Endothelial cell of umbilical vein (primary cell): ENCODE measurements around the gene PRR19. TPM values are rescaled to one million over a fixed set of nuclear protein-coding genes. Genes with fewer than 3 reads are reported as not detected.

Experiments
- BruUV-seq: library from RNA; stranded (reverse); fragments of 400-500 nt; replicated peaks from 2 replicates; lab custom pipeline; 2021; lab: Mats Ljungman, UMichigan
- CTCF ChIA-PET: fragments of 300-600, 350-600 bp; sonication (Branson Sonifier 250); formaldehyde crosslinking; loops from one replicate; lab custom pipeline; 2021; ENCODE audit warnings: antibody characterized with exemption, inconsistent platforms; lab: Charles Lee
- POLR2A ChIA-PET: fragments of 300-600, 350-600 bp; sonication (Branson Sonifier 250); formaldehyde crosslinking; loops from one replicate; lab custom pipeline; 2021; ENCODE audit warnings: antibody characterized with exemption, inconsistent platforms; lab: Charles Lee
- DNase-seq: peaks from one replicate; pipeline ENCODE4 v3.0.0-alpha.2; 2011; ENCODE audit warnings: low read depth, low spot score
- FAIRE-seq: peaks from 2 replicates; lab custom pipeline; 2011; peaks lifted over from hg19 to GRCh38; lab: Jason Lieb, UNC
- H2AFZ ChIP-seq: 2 replicates; pipeline ENCODE4 v1.6.0; 2012; ENCODE audit warnings: low read depth, low read length, control low read depth, inconsistent platforms
- H3K27ac ChIP-seq: 2 replicates; pipeline ENCODE4 v1.5.1; 2011; ENCODE audit warnings: low read depth, mild to moderate bottlenecking, control low read depth, low read length, moderate library complexity; ENCODE audit not compliant: insufficient read depth
- H3K27me3 ChIP-seq, 2 experiments: 2 replicates each; pipeline versions ENCODE4 v1.6.0 to v1.6.1; 2011; ENCODE audit warnings: low read length in 2 of 2, mixed read lengths in 1 of 2; ENCODE audit not compliant: control insufficient read depth in 2 of 2, insufficient read depth in 2 of 2
- H3K36me3 ChIP-seq, 2 experiments: 2 replicates in 1 of 2; 3 replicates in 1 of 2; pipeline ENCODE4 v1.5.1; 2011; ENCODE audit warnings: low read length in 2 of 2, mild to moderate bottlenecking in 1 of 2, moderate library complexity in 1 of 2; ENCODE audit not compliant: control insufficient read depth in 2 of 2, insufficient read depth in 2 of 2; ENCODE audit errors: extremely low read depth in 1 of 2
- H3K4me1 ChIP-seq: 3 replicates; pipeline ENCODE4 v1.5.1; 2011; ENCODE audit warnings: mild to moderate bottlenecking, low read length; ENCODE audit not compliant: control insufficient read depth, insufficient read depth; ENCODE audit errors: extremely low read depth
- H3K4me2 ChIP-seq: 2 replicates; pipeline ENCODE4 v1.6.1; 2011; ENCODE audit warnings: low read length, control low read depth, mixed read lengths; ENCODE audit not compliant: insufficient read depth
- H3K4me3 ChIP-seq, 3 experiments: fragments of 200-600 bp in 1 of 3; sonication (generic), shearing (Covaris generic) in 1 of 3; replicated peaks in 1 of 3; 2 replicates each; pipeline ENCODE4 v1.5.1; 2011 to 2016; ENCODE audit warnings: control low read depth in 3 of 3, low read length in 3 of 3, mild to moderate bottlenecking in 2 of 3, inconsistent platforms in 1 of 3, low read depth in 1 of 3, moderate library complexity in 1 of 3; ENCODE audit not compliant: insufficient read depth in 1 of 3
- H3K79me2 ChIP-seq: 2 replicates; pipeline ENCODE4 v1.6.0; 2012; ENCODE audit warnings: low read length, inconsistent platforms; ENCODE audit not compliant: control insufficient read depth, insufficient read depth
- H3K9ac ChIP-seq: replicated peaks from 2 replicates; pipeline ENCODE3; 2011; ENCODE audit warnings: low read length, control low read depth; ENCODE audit not compliant: insufficient read depth; ENCODE audit errors: extremely low read depth
- H3K9me1 ChIP-seq: replicated peaks from 3 replicates; pipeline ENCODE4 v1.6.0; 2011; ENCODE audit warnings: mild to moderate bottlenecking, low read length; ENCODE audit not compliant: control insufficient read depth, insufficient read depth; ENCODE audit errors: extremely low read depth
- H3K9me3 ChIP-seq: replicated peaks from 2 replicates; pipeline ENCODE4 v1.5.1; 2012; ENCODE audit warnings: low read length, inconsistent platforms; ENCODE audit not compliant: control insufficient read depth, insufficient read depth
- H4K20me1 ChIP-seq: replicated peaks from 2 replicates; pipeline ENCODE3; 2011; ENCODE audit warnings: mild to moderate bottlenecking, low read length; ENCODE audit not compliant: control insufficient read depth, insufficient read depth; ENCODE audit errors: extremely low read depth
- EZH2 ChIP-seq: IDR thresholded peaks from 2 replicates; pipeline ENCODE4 v1.6.1; 2012; ENCODE audit warnings: borderline replicate concordance, low read depth, mild to moderate bottlenecking, moderate library complexity, low read length, inconsistent platforms; ENCODE audit not compliant: severe bottlenecking
- FOS ChIP-seq: IDR thresholded peaks from 2 replicates; pipeline ENCODE4 v1.6.1; 2011; ENCODE audit warnings: mild to moderate bottlenecking, low read length, moderate library complexity, borderline replicate concordance; ENCODE audit not compliant: insufficient read depth
- GATA2 ChIP-seq: IDR thresholded peaks from 2 replicates; pipeline ENCODE4 v1.7.0; 2011; ENCODE audit warnings: low read depth, mild to moderate bottlenecking, moderate library complexity, mixed read lengths, low read length; ENCODE audit not compliant: insufficient read length, insufficient read depth
- JUN ChIP-seq: IDR thresholded peaks from 2 replicates; pipeline ENCODE4 v1.6.1; 2011; ENCODE audit warnings: borderline replicate concordance, low read depth; ENCODE audit not compliant: insufficient read length, insufficient read depth
- MYC ChIP-seq: IDR thresholded peaks from one replicate; pipeline ENCODE4 v1.6.1; 2011; ENCODE audit warnings: mild to moderate bottlenecking, low read depth, low read length
- POLR2A ChIP-seq: IDR thresholded peaks from 2 replicates; pipeline ENCODE4 v1.6.1; 2012; ENCODE audit warnings: low read depth, mild to moderate bottlenecking, control low read depth, low read length
- POLR2AphosphoS5 ChIP-seq: IDR thresholded peaks from 2 replicates; pipeline ENCODE4 v1.6.1; 2012; ENCODE audit warnings: low read depth, mild to moderate bottlenecking, control low read depth, low read length, moderate library complexity; ENCODE audit not compliant: insufficient read depth
- dilution Hi-C: fragments of 300-500 bp; cut with MboI; formaldehyde crosslinking; loops from one replicate; pipeline ENCODE4 v1.15.0; 2019; ENCODE audit warnings: low sequenced_read_pairs; ENCODE audit not compliant: extremely low pct_ligation_motif_present
- intact Hi-C: fragments of 100-400 bp; cut with micrococcal nuclease; formaldehyde crosslinking; loops from one replicate; pipeline ENCODE4 v1.10.0; 2022
- polyA plus RNA-seq, 4 experiments: library from polyadenylated mRNA; depleted of rRNA in 3 of 4; stranded (reverse) in 3 of 4; unstranded in 1 of 4; fragments of >200 nt; gene quantifications; 2 replicates each; pipeline versions ENCODE4 v1.2.1 to v1.2.3, GENCODE V29; 2011 to 2012; ENCODE audit warnings: missing spikeins in 1 of 4
- total RNA-seq: library from RNA; stranded (reverse); gene quantifications from 2 replicates; pipeline ENCODE4 v1.2.3, GENCODE V29; 2021
- TF ChIP-seq, protein P1 (sequence below), 2 donors: IDR thresholded peaks; 1 replicate in 1 of 2; 2 replicates in 1 of 2; pipeline ENCODE4 v1.5.1; 2011; ENCODE audit warnings: low read length in 2 of 2, mild to moderate bottlenecking in 2 of 2, moderate library complexity in 2 of 2, control low read depth in 1 of 2, inconsistent platforms in 1 of 2, low read depth in 1 of 2; ENCODE audit not compliant: insufficient read depth in 1 of 2; ENCODE audit errors: extremely low read depth in 1 of 2
- TF ChIP-seq, protein P2 (sequence below): IDR thresholded peaks from 2 replicates; pipeline ENCODE4 v1.6.1; 2011; ENCODE audit not compliant: insufficient read depth, insufficient read length

PRR19 gene
- total and polyA plus RNA-seq, 2 donors (not counting 3 experiments of a cell fraction or from before 2014, with no cell fraction given) = 1.0 to 1.4 TPM

DNA sequence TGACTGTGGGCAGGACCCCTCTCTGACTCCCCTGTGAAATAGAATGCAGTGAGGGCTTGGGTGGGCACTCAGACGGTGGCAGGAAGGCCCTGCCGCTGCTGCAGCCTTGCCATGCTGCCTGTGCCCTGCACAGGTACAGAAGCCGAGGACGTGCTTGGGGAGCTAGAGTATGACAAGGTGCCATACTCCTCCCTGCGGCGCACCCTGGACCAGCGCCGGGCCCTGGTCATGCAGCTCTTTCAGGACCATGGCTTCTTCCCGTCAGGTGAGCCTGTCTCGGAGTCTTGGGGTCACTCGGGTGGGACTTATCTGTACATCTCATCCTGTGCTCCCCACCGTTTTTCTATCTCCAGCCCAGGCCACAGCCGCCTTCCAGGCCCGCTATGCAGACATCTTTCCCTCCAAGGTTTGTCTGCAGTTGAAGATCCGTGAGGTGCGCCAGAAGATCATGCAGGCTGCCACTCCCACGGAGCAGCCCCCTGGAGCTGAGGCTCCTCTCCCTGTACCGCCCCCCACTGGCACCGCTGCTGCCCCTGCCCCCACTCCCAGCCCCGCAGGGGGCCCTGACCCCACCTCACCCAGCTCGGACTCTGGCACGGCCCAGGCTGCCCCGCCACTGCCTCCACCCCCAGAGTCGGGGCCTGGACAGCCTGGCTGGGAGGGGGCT is 7.3 kb upstream of the PRR19 start:
- no peaks in the 10 kb centered on the region for H3K4me1 ChIP-seq
- H3K4me3 ChIP-seq = no peak overlapping the region
- H3K79me2 ChIP-seq = no peaks in the 10 kb centered on the region
- H3K9me1 ChIP-seq = no peaks in the 10 kb centered on the region
- H3K36me3 ChIP-seq = peaks cover 14 to 58% of the 10 kb centered on the region in 2 experiments
- no peaks in the 10 kb centered on the region for H3K27me3 ChIP-seq
- no peak overlapping the region for H3K9ac ChIP-seq
- intact Hi-C loops = no loop called here
- ChIA-PET POLR2A (no interaction called here), CTCF (interaction anchor here (1.0 to 6.7 kb wide), 3 partner anchors 16 to 51 kb away, joined by 4 to 60 read pairs (median 8); no protein-coding TSS in a partner anchor)
- no peak overlapping the region for H2AFZ ChIP-seq
- no TSS peak for BruUV-seq
- no peaks in the 10 kb centered on the region for H3K9me3 ChIP-seq
- TF ChIP-seq POLR2AphosphoS5 (no peak), FOS (no peak), GATA2 (no peak), MYC (no peak), POLR2A (no peak), JUN (no peak), EZH2 (no peak)
- TF ChIP-seq, protein P1, sequence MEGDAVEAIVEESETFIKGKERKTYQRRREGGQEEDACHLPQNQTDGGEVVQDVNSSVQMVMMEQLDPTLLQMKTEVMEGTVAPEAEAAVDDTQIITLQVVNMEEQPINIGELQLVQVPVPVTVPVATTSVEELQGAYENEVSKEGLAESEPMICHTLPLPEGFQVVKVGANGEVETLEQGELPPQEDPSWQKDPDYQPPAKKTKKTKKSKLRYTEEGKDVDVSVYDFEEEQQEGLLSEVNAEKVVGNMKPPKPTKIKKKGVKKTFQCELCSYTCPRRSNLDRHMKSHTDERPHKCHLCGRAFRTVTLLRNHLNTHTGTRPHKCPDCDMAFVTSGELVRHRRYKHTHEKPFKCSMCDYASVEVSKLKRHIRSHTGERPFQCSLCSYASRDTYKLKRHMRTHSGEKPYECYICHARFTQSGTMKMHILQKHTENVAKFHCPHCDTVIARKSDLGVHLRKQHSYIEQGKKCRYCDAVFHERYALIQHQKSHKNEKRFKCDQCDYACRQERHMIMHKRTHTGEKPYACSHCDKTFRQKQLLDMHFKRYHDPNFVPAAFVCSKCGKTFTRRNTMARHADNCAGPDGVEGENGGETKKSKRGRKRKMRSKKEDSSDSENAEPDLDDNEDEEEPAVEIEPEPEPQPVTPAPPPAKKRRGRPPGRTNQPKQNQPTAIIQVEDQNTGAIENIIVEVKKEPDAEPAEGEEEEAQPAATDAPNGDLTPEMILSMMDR (IDR thresholded peaks at IDR 0.05; ENCODE audit: extremely low read depth in 1 of 2, insufficient read depth in 1 of 2, low read depth in 1 of 2, low read length in 2 of 2) = no peak
- TF ChIP-seq, protein P2, sequence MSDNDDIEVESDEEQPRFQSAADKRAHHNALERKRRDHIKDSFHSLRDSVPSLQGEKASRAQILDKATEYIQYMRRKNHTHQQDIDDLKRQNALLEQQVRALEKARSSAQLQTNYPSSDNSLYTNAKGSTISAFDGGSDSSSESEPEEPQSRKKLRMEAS = no peak
- H3K4me2 ChIP-seq = no peak overlapping the region
- DNase-seq = no peak
- dilution Hi-C loops = no loop called here
- no peak for FAIRE-seq
- no peaks in the 10 kb centered on the region for H4K20me1 ChIP-seq
- H3K27ac ChIP-seq = no peak overlapping the region
